Measurements from ENCODE around the gene DTL. TPM values are rescaled to one million over a fixed set of nuclear protein-coding genes. Genes with fewer than 3 reads are reported as not detected.

Gene DTL
- total RNA-seq, 4 donors from 2014 or later = 0.73 to 16.0 TPM; not detected in 2

- intact Hi-C loops (cut with DNase I; ENCODE audit: low total_unique reads) = no loop called here
- Histone ChIP-seq H3K27me3 (no peaks in the 10 kb centered on the region), H3K4me1 (no peaks in the 10 kb centered on the region), H3K27ac (no peak overlapping the region), H3K4me3 (no peak overlapping the region), H3K9me3 (no peaks in the 10 kb centered on the region), H3K36me3 (no peaks in the 10 kb centered on the region)
- TF ChIP-seq CTCF (IDR thresholded peaks at IDR 0.05) (no peak), POLR2A (IDR thresholded peaks at IDR 0.05) (no peak)
- DNase-seq = no peak
Measured at GRCh38 chr1:212152869-212153268, 117.3 kb downstream of the DTL start.

- no peaks in the 10 kb centered on the region for H3K4me1 ChIP-seq
- H3K4me3 ChIP-seq = no peak overlapping the region
- no peak for TF ChIP-seq CTCF (IDR thresholded peaks at IDR 0.05)
- TF ChIP-seq POLR2A (IDR thresholded peaks at IDR 0.05) = no peak
- no peaks in the 10 kb centered on the region for H3K27me3 ChIP-seq
- intact Hi-C loops (cut with DNase I; ENCODE audit: low total_unique reads) = no loop called here
- no peak for DNase-seq
- no peaks in the 10 kb centered on the region for H3K36me3 ChIP-seq
- no peaks in the 10 kb centered on the region for H3K9me3 ChIP-seq
- H3K27ac ChIP-seq = no peak overlapping the region
Measured at GRCh38 chr1:212153635-212154034, 118.1 kb downstream of the DTL start.

Small RNA genes lying within 50 kb of the gene (microRNA-seq; reads per million reads assigned to microRNA genes)
- not detected for gene MIR3122 (ENCODE audit: borderline microRNAs expressed, borderline replicate concordance)

Small RNA genes lying within 50 kb of the gene (small RNA-seq; reads per million reads assigned to genes)
- gene MIR3122 = not detected
- not detected for gene RF00568
- not detected for gene RN7SKP98

Other genes starting within 250 kb of the DTL start
- 10 to 100 TPM; 12.9 to 50.3 (median 36.6) TPM for gene LPGAT1, start 205.0 kb upstream of the DTL start, total RNA-seq
- gene INTS7, start 191 bp upstream of the DTL start, total RNA-seq = 10 to 100 TPM in 3 of 4 donors, 1 to 10 TPM in 1; 8.5 to 26.2 (median 11.4) TPM
- gene PPP2R5A, start 249.7 kb downstream of the DTL start, total RNA-seq = 10 to 100 TPM; 14.9 to 44.4 (median 34.6) TPM